Skeletal muscle satellite cell (primary cell): ENCODE measurements around the gene CUX1.

Source experiments
- H3K27me3 ChIP-seq: 2 replicates; pipeline ENCODE4 v1.7.0; 2013; ENCODE audit warnings: low read length; ENCODE audit not compliant: control insufficient read depth, insufficient read depth
- H3K36me3 ChIP-seq: 2 replicates; pipeline ENCODE4 v1.7.0; 2013; ENCODE audit warnings: mild to moderate bottlenecking, control low read depth, low read length; ENCODE audit not compliant: insufficient read depth
- H3K4me1 ChIP-seq: 2 replicates; pipeline ENCODE4 v1.7.0; 2013; ENCODE audit warnings: low read length; ENCODE audit not compliant: control insufficient read depth, insufficient read depth
- H3K4me2 ChIP-seq: 2 replicates; pipeline ENCODE4 v1.7.0; 2013; ENCODE audit warnings: mild to moderate bottlenecking, low read length
- H3K4me3 ChIP-seq: 2 replicates; pipeline ENCODE4 v1.7.0; 2013; ENCODE audit warnings: low read length
- H3K9ac ChIP-seq: 2 replicates; pipeline ENCODE4 v1.7.0; 2013; ENCODE audit warnings: mild to moderate bottlenecking, low read depth, low read length, moderate library complexity
- H3K9me3 ChIP-seq: replicated peaks from 2 replicates; pipeline ENCODE4 v1.7.0; 2013; ENCODE audit warnings: mild to moderate bottlenecking, control low read depth, low read length

Gene CUX1

GRCh38 chr7:102282465-102283362 is 465.3 kb downstream of the CUX1 start:
- no peak overlapping the region for H3K4me3 ChIP-seq
- H3K27me3 ChIP-seq = no peaks in the 10 kb centered on the region
- H3K4me2 ChIP-seq = no peak overlapping the region
- peaks cover 22% of the 10 kb centered on the region for H3K4me1 ChIP-seq
- no peaks in the 10 kb centered on the region for H3K9me3 ChIP-seq
- no peaks in the 10 kb centered on the region for H3K36me3 ChIP-seq
- H3K9ac ChIP-seq = no peak overlapping the region

- no peaks in the 10 kb centered on the region for H3K27me3 ChIP-seq
- H3K9me3 ChIP-seq = no peaks in the 10 kb centered on the region
- no peak overlapping the region for H3K4me2 ChIP-seq
- H3K36me3 ChIP-seq = no peaks in the 10 kb centered on the region
- no peak overlapping the region for H3K4me3 ChIP-seq
- H3K4me1 ChIP-seq = peaks cover 32% of the 10 kb centered on the region
- no peak overlapping the region for H3K9ac ChIP-seq
Measured at GRCh38 chr7:102283477-102284189, 466.2 kb downstream of the CUX1 start.

DNA sequence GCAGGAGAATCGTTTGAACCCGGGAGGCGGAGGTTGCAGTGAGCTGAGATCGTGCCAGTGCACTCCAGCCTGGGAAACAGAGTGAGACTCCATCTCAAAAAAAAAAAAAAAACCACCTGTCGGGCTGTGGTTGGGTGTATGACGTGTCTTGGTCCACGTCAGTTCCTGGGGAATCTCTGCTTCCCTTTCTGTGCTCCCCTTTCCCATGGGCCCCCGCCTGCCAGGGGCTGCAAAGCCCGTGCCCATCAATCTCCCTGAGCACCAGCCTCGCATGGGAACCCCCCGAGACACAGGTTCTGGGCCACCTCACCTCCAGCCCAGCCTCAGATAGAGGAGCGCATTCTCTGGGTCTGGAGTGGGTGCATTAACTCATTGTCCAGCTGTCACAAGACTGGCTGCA is 467.0 kb downstream of the CUX1 start:
- Histone ChIP-seq H3K4me3 (no peak overlapping the region), H3K4me1 (peaks cover 33% of the 10 kb centered on the region)

DNA sequence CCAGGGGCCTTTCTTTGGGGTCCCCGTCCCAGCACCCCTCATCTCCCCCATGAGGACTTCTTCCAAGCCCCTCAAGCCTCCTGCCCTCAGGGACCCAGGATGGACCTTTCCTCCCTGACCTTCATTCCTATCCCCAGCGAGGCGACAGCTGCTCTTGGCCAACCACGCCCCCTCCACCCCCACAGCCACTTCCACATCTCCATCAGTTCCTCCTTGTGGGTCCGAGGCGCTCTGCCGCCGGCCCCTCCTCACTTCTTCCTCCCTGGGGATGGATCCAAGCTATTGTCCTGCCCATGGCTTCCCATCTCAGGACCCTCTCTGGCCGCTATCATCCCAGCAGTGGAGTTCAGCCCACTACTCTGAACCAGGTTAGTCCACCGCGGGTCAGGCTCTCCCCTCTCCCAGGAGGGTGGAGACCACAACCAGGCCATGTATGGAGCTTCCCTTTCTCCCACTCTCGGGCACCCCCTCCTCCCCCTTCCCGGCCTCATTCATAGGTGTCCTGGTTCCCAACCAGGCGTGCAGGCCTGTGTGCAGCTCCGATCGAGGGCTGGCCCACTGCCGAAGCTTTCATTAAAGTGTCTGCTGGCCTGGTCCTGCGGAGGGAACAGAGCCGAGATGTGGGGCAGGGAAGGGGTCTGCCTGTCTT is 467.6 kb downstream of the CUX1 start:
- Histone ChIP-seq H3K9ac (no peak overlapping the region), H3K4me1 (peaks cover 33% of the 10 kb centered on the region), H3K36me3 (no peaks in the 10 kb centered on the region), H3K4me2 (peak overlapping the region; percentile 100), H3K27me3 (no peaks in the 10 kb centered on the region), H3K9me3 (no peaks in the 10 kb centered on the region), H3K4me3 (no peak overlapping the region)

More for the DNA sequence above, 467.0 kb downstream of the CUX1 start:
- H3K27me3 ChIP-seq = no peaks in the 10 kb centered on the region
- H3K36me3 ChIP-seq = no peaks in the 10 kb centered on the region
- no peak overlapping the region for H3K9ac ChIP-seq
- no peaks in the 10 kb centered on the region for H3K9me3 ChIP-seq
- peak overlapping the region; percentile 100 for H3K4me2 ChIP-seq

DNA sequence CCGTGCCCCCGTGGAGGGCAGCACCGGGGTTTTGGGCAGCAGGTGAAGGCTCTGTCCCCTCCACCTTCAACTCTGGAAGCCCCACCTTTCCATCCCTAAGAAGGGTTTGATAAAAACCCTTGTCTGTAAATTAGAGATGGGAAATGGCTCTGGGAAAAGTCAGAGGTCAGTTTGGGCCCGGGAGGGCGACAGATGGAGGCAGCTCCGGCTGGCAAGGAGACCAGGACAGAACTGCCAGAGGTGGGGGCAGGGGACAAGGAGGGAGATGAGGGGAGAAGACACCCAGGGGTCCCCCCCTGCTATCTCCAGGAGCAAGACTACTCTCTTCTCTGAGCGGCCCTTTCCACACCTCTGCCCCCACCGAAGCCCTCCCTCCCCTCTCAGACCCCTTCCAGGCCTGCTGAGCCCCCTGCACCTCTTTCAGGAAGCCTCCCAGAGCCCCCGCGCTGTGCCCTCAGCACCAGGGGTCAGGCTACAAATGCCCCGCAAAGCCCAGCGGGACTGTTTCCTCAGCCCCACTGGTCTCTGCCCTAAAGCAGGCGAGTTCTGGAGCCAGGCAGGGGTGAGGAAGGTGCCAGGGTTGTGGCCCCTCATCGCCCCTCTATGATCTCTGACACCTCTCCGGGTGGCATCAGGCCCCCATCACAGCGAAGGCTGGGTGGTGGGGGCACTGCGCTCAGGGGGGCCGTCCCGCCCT is 468.3 kb downstream of the CUX1 start:
- peak overlapping the region; percentile 93 for H3K9ac ChIP-seq
- H3K4me2 ChIP-seq = peak overlapping the region; percentile 100
- H3K4me3 ChIP-seq = peak overlapping the region; percentile 84
- H3K4me1 ChIP-seq = peaks cover 33% of the 10 kb centered on the region
- H3K36me3 ChIP-seq = no peaks in the 10 kb centered on the region
- no peaks in the 10 kb centered on the region for H3K9me3 ChIP-seq
- H3K27me3 ChIP-seq = peaks cover under 1% of the 10 kb centered on the region

- Histone ChIP-seq H3K4me3 (peak within 1 kb of the TSS; percentile 94), H3K36me3 (no peaks in the 10 kb centered on the region), H3K9me3 (no peaks in the 10 kb centered on the region), H3K27me3 (peaks cover 3% of the 10 kb centered on the region), H3K4me1 (peaks cover 33% of the 10 kb centered on the region), H3K4me2 (peak within 1 kb of the TSS; percentile 100), H3K9ac (peak within 1 kb of the TSS; percentile 93)
Measured at GRCh38 chr7:102286237-102287110, 469.0 kb downstream of the CUX1 start, which contains the start of gene SH2B2. Gene SH2B2, plus strand, starts transcription at chr7:102286868. Its CDS starts 13,683 bp downstream, at chr7:102300551.

DNA sequence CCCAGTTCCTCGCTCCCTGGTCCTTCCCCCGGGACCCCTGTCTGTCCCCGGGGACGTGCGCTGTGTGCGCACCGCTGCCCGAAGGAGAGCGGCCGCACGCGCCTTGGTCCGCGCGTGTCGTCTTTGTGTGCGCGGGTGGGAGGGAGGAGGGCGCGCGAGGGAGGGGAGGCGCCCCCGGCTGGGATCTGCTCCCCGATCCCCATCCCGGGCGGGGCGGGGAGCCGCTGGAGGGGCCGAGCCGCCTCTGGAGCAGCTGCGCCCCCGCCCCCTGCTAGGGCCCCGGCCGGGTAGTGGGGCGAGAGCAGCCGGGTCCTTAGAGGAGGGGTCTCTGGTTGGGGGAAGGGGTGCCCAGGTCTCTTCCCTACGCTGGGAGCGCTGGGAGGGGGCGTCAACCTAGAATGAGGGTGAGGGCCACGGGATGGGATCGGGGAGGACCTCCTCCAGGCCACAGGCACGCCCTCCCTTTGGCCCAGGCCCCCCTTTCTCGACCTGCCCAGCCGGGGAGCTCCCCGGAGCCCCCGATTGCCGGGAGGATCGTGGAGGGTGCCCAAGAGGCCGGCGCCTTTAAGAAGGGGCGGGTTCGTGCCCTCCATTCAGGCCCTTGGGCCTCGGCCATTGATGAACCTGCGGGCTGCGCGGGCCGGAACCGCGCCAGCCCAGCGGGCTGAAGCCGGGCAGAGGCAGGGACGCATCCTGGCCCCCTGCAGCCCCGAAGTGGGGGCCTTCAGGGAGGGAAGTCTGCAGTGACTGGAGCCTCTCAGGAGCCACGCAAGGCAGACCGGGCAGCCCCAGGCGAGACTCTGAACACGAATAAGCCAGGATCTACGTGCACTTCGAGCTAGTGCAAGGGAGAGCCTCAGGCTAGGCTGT is 469.9 kb downstream of the CUX1 start:
- H3K4me3 ChIP-seq = peak overlapping the region; percentile 94
- H3K27me3 ChIP-seq = peaks cover 3% of the 10 kb centered on the region
- H3K9ac ChIP-seq = peak overlapping the region; percentile 82
- peak overlapping the region; percentile 100 for H3K4me2 ChIP-seq
- no peaks in the 10 kb centered on the region for H3K36me3 ChIP-seq
- H3K4me1 ChIP-seq = peaks cover 33% of the 10 kb centered on the region
- H3K9me3 ChIP-seq = no peaks in the 10 kb centered on the region

- Histone ChIP-seq H3K9me3 (no peaks in the 10 kb centered on the region), H3K9ac (peak overlapping the region; percentile 82), H3K27me3 (peaks cover 3% of the 10 kb centered on the region), H3K4me3 (peak overlapping the region; percentile 94), H3K4me1 (peaks cover 33% of the 10 kb centered on the region), H3K36me3 (no peaks in the 10 kb centered on the region), H3K4me2 (peak overlapping the region; percentile 100)
Measured at GRCh38 chr7:102287981-102288278, 470.5 kb downstream of the CUX1 start.

DNA sequence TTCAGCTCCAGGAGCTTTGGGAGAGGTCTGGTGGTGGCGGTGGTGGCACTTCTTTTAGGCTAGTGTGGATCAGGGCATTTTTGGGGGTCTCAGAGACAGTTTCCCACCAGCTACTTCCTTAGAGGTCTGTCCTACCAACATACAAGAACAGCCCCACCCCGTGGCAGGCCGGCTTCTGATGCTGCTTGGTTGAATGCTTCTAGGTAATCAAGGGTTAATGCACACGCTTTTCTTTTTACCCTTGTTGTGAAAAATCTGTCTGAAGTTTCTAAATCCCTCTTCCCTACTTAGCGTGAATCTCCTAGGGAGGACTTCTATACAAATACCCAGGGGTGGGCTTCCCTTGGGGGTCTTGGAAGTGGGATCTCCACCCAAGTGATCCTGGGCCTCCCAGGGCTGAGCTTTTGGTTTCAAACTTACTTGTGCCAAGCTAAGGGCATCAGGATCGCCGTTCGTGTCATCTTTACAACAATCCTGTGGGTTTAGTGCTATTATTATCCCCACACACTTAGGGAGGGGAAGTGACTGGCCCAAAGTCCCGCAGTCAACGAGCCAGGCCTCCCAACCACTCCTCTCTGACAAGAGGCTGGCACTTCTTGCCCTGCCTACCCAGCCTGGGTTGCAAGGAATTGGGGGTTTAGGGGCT is 471.0 kb downstream of the CUX1 start:
- no peaks in the 10 kb centered on the region for H3K9me3 ChIP-seq
- H3K4me2 ChIP-seq = peak overlapping the region; percentile 100
- H3K27me3 ChIP-seq = peaks cover 3% of the 10 kb centered on the region
- peak overlapping the region; percentile 82 for H3K9ac ChIP-seq
- H3K4me3 ChIP-seq = peak overlapping the region; percentile 94
- H3K36me3 ChIP-seq = no peaks in the 10 kb centered on the region
- peaks cover 33% of the 10 kb centered on the region for H3K4me1 ChIP-seq
